Measurements from ENCODE around the gene POLG2.

GRCh38 chr17:64507413-64507782, 10.5 kb upstream of the POLG2 start:
- TF ChIP-seq YY1 (IDR thresholded peaks at IDR 0.05; ENCODE audit: insufficient read depth, insufficient read length) (no peak), ZNF274 (IDR thresholded peaks at IDR 0.05; ENCODE audit: low read depth, low read length) (no peak), SUZ12 (IDR thresholded peaks at IDR 0.05; ENCODE audit: extremely low read depth, insufficient read depth, insufficient read length) (no peak)

Measured in NT2/D1 (cell line).